ENCODE results near the gene JAG2. TPM values are rescaled to one million over a fixed set of nuclear protein-coding genes. Genes with fewer than 3 reads are reported as not detected.

The JAG2 gene
- total and polyA plus RNA-seq, 2 of the 4 experiments (the other 2 are of a cell fraction), result 0.18 to 0.58 TPM

DNA sequence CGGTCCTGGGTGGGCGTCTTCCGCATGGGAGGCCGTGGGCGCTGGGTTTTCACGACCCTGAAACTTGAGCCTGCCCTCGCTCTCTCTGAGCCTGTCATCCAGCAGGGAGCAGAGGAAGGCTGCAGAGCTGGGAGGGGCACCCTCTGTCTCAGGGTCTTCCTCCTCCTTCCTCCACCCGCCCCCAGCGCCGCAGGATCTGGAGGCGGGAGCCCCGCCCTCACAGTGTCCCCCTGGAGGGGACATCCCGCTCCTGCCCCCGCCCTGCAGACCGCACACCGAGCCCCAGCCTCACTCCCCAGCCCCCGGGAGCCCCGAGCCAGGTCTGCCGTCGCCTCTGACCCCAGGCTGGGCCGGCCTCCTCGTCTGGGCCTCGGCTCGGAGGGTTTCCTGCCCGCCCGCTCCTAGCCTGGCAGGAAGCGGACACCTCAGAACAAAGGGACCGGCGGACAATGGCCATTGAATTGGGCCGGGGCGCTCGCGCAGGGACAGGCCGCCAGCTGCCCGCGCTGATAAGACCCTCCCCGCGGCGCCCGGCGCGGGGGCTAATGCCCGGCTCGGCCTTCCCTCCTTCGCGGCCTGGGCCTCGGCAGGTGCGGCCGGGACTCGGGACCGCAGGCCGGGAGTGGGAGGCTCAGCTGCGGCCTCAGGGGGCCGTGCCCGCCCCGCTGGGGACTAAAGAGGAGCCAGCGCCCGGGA is 27.8 kb upstream of the JAG2 start:
- Histone ChIP-seq H3K36me3 (ENCODE audit: control insufficient read depth, insufficient read depth, low read length) (no peaks in the 10 kb centered on the region), H2AK9ac (replicated peaks; ENCODE audit: low read depth, low read length, poor library complexity) (no peak overlapping the region), H4K91ac (ENCODE audit: insufficient read depth, low read depth, low read length) (no peak overlapping the region), H3K23ac (ENCODE audit: low read depth, low read length) (no peak overlapping the region), H3K4me2 (ENCODE audit: low read depth, low read length) (no peak overlapping the region), H4K8ac (ENCODE audit: low read depth in 2 of 2, low read length in 2 of 2) (no peak overlapping the region), H3K4ac (ENCODE audit: low read depth, low read length) (no peak overlapping the region), H2AK5ac (ENCODE audit: low read depth, low read length) (no peak overlapping the region), H4K5ac (ENCODE audit: low read depth, low read length) (no peak overlapping the region), H3K27ac (ENCODE audit: insufficient read depth, low read length) (no peak overlapping the region), H4K20me1 (ENCODE audit: insufficient read depth, low read length) (no peaks in the 10 kb centered on the region), H3K9me3 (ENCODE audit: control insufficient read depth, insufficient read depth, low read length) (no peaks in the 10 kb centered on the region), H3K14ac (replicated peaks; ENCODE audit: low read depth, low read length) (no peak overlapping the region), H3K18ac (ENCODE audit: low read depth, low read length) (no peak overlapping the region), H3K27me3 (ENCODE audit: control insufficient read depth, insufficient read depth, low read length) (peaks cover 44% of the 10 kb centered on the region), H2BK120ac (ENCODE audit: low read depth, low read length) (no peak overlapping the region), H3K79me1 (ENCODE audit: low read depth in 1 of 2, low read length in 2 of 2) (no peaks in the 10 kb centered on the region), H2BK5ac (ENCODE audit: low read depth, low read length, poor library complexity, severe bottlenecking) (no peak overlapping the region), H3K9me1 (ENCODE audit: insufficient read depth, low read length) (no peaks in the 10 kb centered on the region), H3K56ac (ENCODE audit: extremely low read depth, insufficient read depth, low read length) (no peak overlapping the region), H2BK15ac (ENCODE audit: low read depth, low read length) (no peak overlapping the region), H3K4me1 (ENCODE audit: control insufficient read depth, insufficient read depth, low read length) (peaks cover 10% of the 10 kb centered on the region; the same call in 1 of the 2 replicates), H3K9ac (ENCODE audit: low read depth, low read length) (no peak overlapping the region), H3K4me3 (ENCODE audit: insufficient read depth, low read depth, low read length) (no peak overlapping the region), H2AFZ (replicated peaks; ENCODE audit: low read length, poor library complexity) (no peak overlapping the region), H2BK20ac (ENCODE audit: low read depth, low read length) (no peak overlapping the region)
- no peak for TF ChIP-seq NFE2L2 (IDR thresholded peaks at IDR 0.05; ENCODE audit: low read depth, low read length)
- TF ChIP-seq BHLHE40 (IDR thresholded peaks at IDR 0.05; ENCODE audit: low read depth, low read length), result no peak
- TF ChIP-seq MXI1 (IDR thresholded peaks at IDR 0.05; ENCODE audit: borderline replicate concordance, low read depth, low read length), result no peak
- TF ChIP-seq, protein P1, sequence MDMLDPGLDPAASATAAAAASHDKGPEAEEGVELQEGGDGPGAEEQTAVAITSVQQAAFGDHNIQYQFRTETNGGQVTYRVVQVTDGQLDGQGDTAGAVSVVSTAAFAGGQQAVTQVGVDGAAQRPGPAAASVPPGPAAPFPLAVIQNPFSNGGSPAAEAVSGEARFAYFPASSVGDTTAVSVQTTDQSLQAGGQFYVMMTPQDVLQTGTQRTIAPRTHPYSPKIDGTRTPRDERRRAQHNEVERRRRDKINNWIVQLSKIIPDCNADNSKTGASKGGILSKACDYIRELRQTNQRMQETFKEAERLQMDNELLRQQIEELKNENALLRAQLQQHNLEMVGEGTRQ (IDR thresholded peaks at IDR 0.05; ENCODE audit: low read depth, low read length), result no peak
- no peak for TF ChIP-seq MAZ (IDR thresholded peaks at IDR 0.05; ENCODE audit: borderline replicate concordance, low read depth, low read length)
- ChIA-PET CTCF (no interaction called here), POLR2A (ENCODE audit: unreplicated experiment) (no interaction called here)
- dilution Hi-C loops (cut with HindIII; ENCODE audit: low sequenced_read_pairs, unreplicated experiment), result no loop called here
- no peak for DNase-seq
- in situ Hi-C loops (cut with MboI; ENCODE audit: low sequenced_read_pairs), result no loop called here
- WGBS, 2 experiments (ENCODE audit: extremely low coverage in 2 of 2, insufficient read length in 1 of 2), result 21% methylated on average over 13 of the region's 58 CpGs; no CpG with 5 or more reads in 1 of the 2 experiments
- BruUV-seq (replicated peaks), result no TSS peak
- intact Hi-C loops (cut with micrococcal nuclease), result no loop called here
- ATAC-seq (ENCODE audit: low read depth), result no peak

Measured in IMR-90 (cell line).